Neutrophil (primary cell): Measurements from ENCODE around the gene METTL15.

ENCODE experiments used
- H3K27ac ChIP-seq: fragments of 200-600 bp; sonication (generic); 2 replicates; pipeline ENCODE4 v1.5.1; 2016; ENCODE audit warnings: mild to moderate bottlenecking, moderate library complexity
- H3K27me3 ChIP-seq: fragments of 200-600 bp; sonication (generic); 2 replicates; pipeline ENCODE4 v1.6.0; 2016; ENCODE audit warnings: mild to moderate bottlenecking
- H3K36me3 ChIP-seq: fragments of 200-600 bp; sonication (generic); 2 replicates; pipeline ENCODE4 v1.5.1; 2017
- H3K4me1 ChIP-seq, 2 experiments: fragments of 200-600 bp in 1 of 2; sonication (generic) in 1 of 2; 1 replicate in 1 of 2; 2 replicates in 1 of 2; pipeline versions ENCODE4 v1.5.1 to v1.6.1; 2013 to 2016; ENCODE audit warnings: low read depth in 1 of 2, low read length in 1 of 2, mild to moderate bottlenecking in 1 of 2, moderate library complexity in 1 of 2; ENCODE audit not compliant: control insufficient read depth in 1 of 2, insufficient read depth in 1 of 2
- H3K4me3 ChIP-seq, 2 experiments: fragments of 200-600 bp in 1 of 2; sonication (generic) in 1 of 2; 1 replicate in 1 of 2; 2 replicates in 1 of 2; pipeline ENCODE4 v1.5.1; 2013 to 2016; ENCODE audit warnings: low read depth in 1 of 2, low read length in 1 of 2, mild to moderate bottlenecking in 1 of 2, moderate library complexity in 1 of 2
- H3K9me3 ChIP-seq: fragments of 200-600 bp; sonication (generic); 2 replicates; pipeline ENCODE4 v1.5.1; 2016
- CTCF ChIP-seq: fragments of 200-600 bp; sonication (generic); IDR thresholded peaks from 2 replicates; pipeline ENCODE4 v1.5.1; 2016; ENCODE audit warnings: antibody characterized with exemption

Gene METTL15

GRCh38 chr11:28105869-28106268, 2.3 kb upstream of the METTL15 start:
- Histone ChIP-seq H3K27ac (no peak overlapping the region), H3K4me3 (no peak overlapping the region), H3K4me1 (peaks cover 34 to 37% of the 10 kb centered on the region in 2 experiments)

GRCh38 chr11:28106353-28107043, 1.7 kb upstream of the METTL15 start:
- Histone ChIP-seq H3K27ac (no peak overlapping the region), H3K4me3 (no peak overlapping the region)

More at GRCh38 chr11:28105869-28106268, 2.3 kb upstream of the METTL15 start:
- TF ChIP-seq CTCF, result no peak
- H3K9me3 ChIP-seq, result no peaks in the 10 kb centered on the region
- H3K27me3 ChIP-seq, result no peaks in the 10 kb centered on the region
- H3K36me3 ChIP-seq, result no peaks in the 10 kb centered on the region

GRCh38 chr11:28107191-28107749, 918 bp upstream of the METTL15 start:
- H3K27me3 ChIP-seq, result no peaks in the 10 kb centered on the region
- no peaks in the 10 kb centered on the region for H3K9me3 ChIP-seq
- no peaks in the 10 kb centered on the region for H3K36me3 ChIP-seq
- H3K4me1 ChIP-seq, result peaks cover 37 to 40% of the 10 kb centered on the region in 2 experiments
- H3K27ac ChIP-seq, result peak overlapping the region; percentile 78
- peak overlapping the region; percentile 72 to 76 for H3K4me3 ChIP-seq
- TF ChIP-seq CTCF, result no peak

More at GRCh38 chr11:28106353-28107043, 1.7 kb upstream of the METTL15 start:
- Histone ChIP-seq H3K9me3 (no peaks in the 10 kb centered on the region), H3K36me3 (no peaks in the 10 kb centered on the region), H3K27me3 (no peaks in the 10 kb centered on the region), H3K4me1 (peaks cover 37 to 40% of the 10 kb centered on the region in 2 experiments)
- TF ChIP-seq CTCF, result no peak

GRCh38 chr11:28108958-28109357, 770 bp downstream of the METTL15 start:
- H3K36me3 ChIP-seq, result no peaks in the 10 kb centered on the region
- no peaks in the 10 kb centered on the region for H3K9me3 ChIP-seq
- no peak for TF ChIP-seq CTCF
- H3K27me3 ChIP-seq, result no peaks in the 10 kb centered on the region
- peak overlapping the region; percentile 78 for H3K27ac ChIP-seq
- H3K4me3 ChIP-seq, result no peak overlapping the region
- peaks cover 37 to 40% of the 10 kb centered on the region in 2 experiments for H3K4me1 ChIP-seq

GRCh38 chr11:28110108-28110820, 2.1 kb downstream of the METTL15 start:
- Histone ChIP-seq H3K27me3 (no peaks in the 10 kb centered on the region), H3K4me1 (peaks cover 37 to 40% of the 10 kb centered on the region in 2 experiments), H3K27ac (peak overlapping the region; percentile 81), H3K4me3 (peak overlapping the region; percentile 68 to 74), H3K36me3 (no peaks in the 10 kb centered on the region), H3K9me3 (no peaks in the 10 kb centered on the region)
- no peak for TF ChIP-seq CTCF
